Spleen (tissue), 7 donors: ENCODE results near the gene SLC25A47.

ENCODE experiments used
- POLR2A ChIP-seq, 3 donors: fragments of 450-650 bp; IDR thresholded peaks; one replicate each; pipeline ENCODE4 v1.5.1; 2017; ENCODE audit warnings: antibody characterized with exemption in 3 of 3, mild to moderate bottlenecking in 1 of 3
- TF ChIP-seq, protein P1 (sequence below), 11 experiments: fragments of 200-600 bp in 7 of 11; fragments of 450-650 bp in 4 of 11; sonication (generic) in 4 of 11; IDR thresholded peaks in 8 of 11; conservative IDR thresholded peaks in 3 of 11; 1 replicate in 7 of 11; 2 replicates in 4 of 11; pipeline versions ENCODE4 v1.4.0 to v1.8.0; 2016 to 2021; ENCODE audit warnings: antibody characterized with exemption in 11 of 11, inconsistent platforms in 4 of 11, mild to moderate bottlenecking in 1 of 11
- donor health status: DM: no; HTN: no; CAD: no; lungs with moderate emphysema.
- donor health status: DM: no; HTN: no; CAD: no.
- donor health status: DM: no; HTN: no; CAD: no.

DNA sequence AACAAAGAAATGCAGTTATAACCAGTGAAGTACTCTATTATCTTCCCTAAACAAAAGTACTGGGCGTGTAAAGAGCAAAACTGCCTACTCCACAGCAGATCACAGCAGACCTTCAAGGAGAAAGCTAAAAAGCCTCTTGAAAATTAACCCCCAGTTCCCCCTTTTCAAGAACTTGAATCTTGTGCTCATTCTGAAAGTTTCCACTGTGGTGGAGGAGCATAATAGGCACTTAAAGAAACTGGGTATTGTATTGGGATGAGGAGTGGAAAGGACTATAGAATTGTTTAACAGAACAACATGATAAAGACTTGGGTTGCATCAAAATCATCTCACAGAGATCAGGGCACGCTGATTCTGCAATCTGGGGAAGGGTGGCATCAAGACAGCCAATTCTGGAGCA lies 51.1 kb downstream of the SLC25A47 start:
- TF ChIP-seq, protein P1, sequence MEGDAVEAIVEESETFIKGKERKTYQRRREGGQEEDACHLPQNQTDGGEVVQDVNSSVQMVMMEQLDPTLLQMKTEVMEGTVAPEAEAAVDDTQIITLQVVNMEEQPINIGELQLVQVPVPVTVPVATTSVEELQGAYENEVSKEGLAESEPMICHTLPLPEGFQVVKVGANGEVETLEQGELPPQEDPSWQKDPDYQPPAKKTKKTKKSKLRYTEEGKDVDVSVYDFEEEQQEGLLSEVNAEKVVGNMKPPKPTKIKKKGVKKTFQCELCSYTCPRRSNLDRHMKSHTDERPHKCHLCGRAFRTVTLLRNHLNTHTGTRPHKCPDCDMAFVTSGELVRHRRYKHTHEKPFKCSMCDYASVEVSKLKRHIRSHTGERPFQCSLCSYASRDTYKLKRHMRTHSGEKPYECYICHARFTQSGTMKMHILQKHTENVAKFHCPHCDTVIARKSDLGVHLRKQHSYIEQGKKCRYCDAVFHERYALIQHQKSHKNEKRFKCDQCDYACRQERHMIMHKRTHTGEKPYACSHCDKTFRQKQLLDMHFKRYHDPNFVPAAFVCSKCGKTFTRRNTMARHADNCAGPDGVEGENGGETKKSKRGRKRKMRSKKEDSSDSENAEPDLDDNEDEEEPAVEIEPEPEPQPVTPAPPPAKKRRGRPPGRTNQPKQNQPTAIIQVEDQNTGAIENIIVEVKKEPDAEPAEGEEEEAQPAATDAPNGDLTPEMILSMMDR (IDR thresholded peaks at IDR 0.05 in 8 of 11, conservative IDR thresholded peaks at IDR 0.05 in 3 of 11): no peak
- TF ChIP-seq POLR2A (IDR thresholded peaks at IDR 0.05): no peak
